Body of pancreas (tissue), 4 donors: ENCODE measurements around the gene CERT1.

Source experiments
- CTCF ChIP-seq, 7 experiments: fragments of 450-650 bp in 4 of 7; fragments of 200-600 bp in 3 of 7; sonication (generic) in 3 of 7; IDR thresholded peaks; one replicate each; pipeline ENCODE4 v1.5.1; 2016 to 2019; ENCODE audit warnings: antibody characterized with exemption in 7 of 7
- POLR2A ChIP-seq, 3 donors: fragments of 450-650 bp; IDR thresholded peaks; one replicate each; pipeline ENCODE4 v1.6.1; 2016; ENCODE audit warnings: antibody characterized with exemption in 3 of 3, mild to moderate bottlenecking in 2 of 3

DNA sequence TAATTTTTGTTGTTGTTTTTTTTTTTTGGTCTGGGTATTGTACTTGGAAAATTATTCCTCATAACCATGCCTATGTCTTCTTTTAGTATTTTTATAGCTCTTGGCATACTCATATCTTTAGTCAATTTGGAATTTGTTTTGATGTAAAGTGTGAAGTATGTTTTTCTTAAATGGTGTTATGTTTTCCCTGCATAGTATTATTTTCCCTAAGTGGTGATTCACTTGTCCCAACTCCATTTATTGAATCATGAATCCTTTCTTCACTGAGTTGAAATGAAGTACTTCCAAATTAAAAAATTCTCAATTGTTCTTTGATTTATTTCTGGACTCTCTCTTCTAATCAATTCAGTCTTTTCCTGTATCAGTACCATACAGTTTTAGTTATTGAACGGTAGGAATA lies 46.8 kb upstream of the CERT1 start:
- TF ChIP-seq CTCF (IDR thresholded peaks at IDR 0.05) (no peak), POLR2A (IDR thresholded peaks at IDR 0.05) (no peak)
